ENCODE measurements around the gene MGAT4C.

GRCh38 chr12:86290615-86291014 lies 34.4 kb upstream of the MGAT4C start:
- TF ChIP-seq, protein P1, sequence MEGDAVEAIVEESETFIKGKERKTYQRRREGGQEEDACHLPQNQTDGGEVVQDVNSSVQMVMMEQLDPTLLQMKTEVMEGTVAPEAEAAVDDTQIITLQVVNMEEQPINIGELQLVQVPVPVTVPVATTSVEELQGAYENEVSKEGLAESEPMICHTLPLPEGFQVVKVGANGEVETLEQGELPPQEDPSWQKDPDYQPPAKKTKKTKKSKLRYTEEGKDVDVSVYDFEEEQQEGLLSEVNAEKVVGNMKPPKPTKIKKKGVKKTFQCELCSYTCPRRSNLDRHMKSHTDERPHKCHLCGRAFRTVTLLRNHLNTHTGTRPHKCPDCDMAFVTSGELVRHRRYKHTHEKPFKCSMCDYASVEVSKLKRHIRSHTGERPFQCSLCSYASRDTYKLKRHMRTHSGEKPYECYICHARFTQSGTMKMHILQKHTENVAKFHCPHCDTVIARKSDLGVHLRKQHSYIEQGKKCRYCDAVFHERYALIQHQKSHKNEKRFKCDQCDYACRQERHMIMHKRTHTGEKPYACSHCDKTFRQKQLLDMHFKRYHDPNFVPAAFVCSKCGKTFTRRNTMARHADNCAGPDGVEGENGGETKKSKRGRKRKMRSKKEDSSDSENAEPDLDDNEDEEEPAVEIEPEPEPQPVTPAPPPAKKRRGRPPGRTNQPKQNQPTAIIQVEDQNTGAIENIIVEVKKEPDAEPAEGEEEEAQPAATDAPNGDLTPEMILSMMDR (conservative IDR thresholded peaks at IDR 0.05; ENCODE audit: low read depth, low read length), result no peak
- TF ChIP-seq EZH2phosphoT487 (IDR thresholded peaks at IDR 0.05; ENCODE audit: borderline replicate concordance, low read length), result no peak
- no peak for TF ChIP-seq EZH2 (IDR thresholded peaks at IDR 0.05; ENCODE audit: low read length, unreplicated experiment)

All from PC-3 (cell line).